Measurements from ENCODE around the gene DLX2. TPM values are rescaled to one million over a fixed set of nuclear protein-coding genes. Genes with fewer than 3 reads are reported as not detected.

Gene DLX2
- total RNA-seq, 1 experiment from 2014 or later: 4.4 TPM

GRCh38 chr2:172081221-172082022 is 21.3 kb downstream of the DLX2 start:
- TF ChIP-seq CTCF (IDR thresholded peaks at IDR 0.05): no peak
- no peak for TF ChIP-seq POLR2AphosphoS5 (IDR thresholded peaks at IDR 0.05; ENCODE audit: low read depth, low read length)
- TF ChIP-seq TCF7L2 (IDR thresholded peaks at IDR 0.05; ENCODE audit: low read depth, low read length): no peak
- no peak for TF ChIP-seq SIN3A (IDR thresholded peaks at IDR 0.05; ENCODE audit: borderline replicate concordance, insufficient read depth, low read depth, low read length)
- no peak for TF ChIP-seq REST (IDR thresholded peaks at IDR 0.05; ENCODE audit: insufficient read depth in 1 of 2, low read depth in 2 of 2, low read length in 1 of 2)
- BruUV-seq (replicated peaks): no TSS peak
- Histone ChIP-seq H3K9me3 (ENCODE audit: control insufficient read depth, insufficient read depth, low read depth, low read length) (no peaks in the 10 kb centered on the region), H3K27me3 (ENCODE audit: control insufficient read depth, insufficient read depth, low read length) (no peaks in the 10 kb centered on the region), H3K4me1 (ENCODE audit: control insufficient read depth, insufficient read depth, low read length) (peaks cover 3% of the 10 kb centered on the region), H3K4me3 (ENCODE audit: low read depth in 2 of 2, low read length in 2 of 2) (no peak overlapping the region), H3K36me3 (ENCODE audit: control insufficient read depth, insufficient read depth, low read length) (no peaks in the 10 kb centered on the region), H3K27ac (ENCODE audit: low read length) (no peak overlapping the region)
- POLR2A ChIA-PET: interaction anchor here (0.6 kb wide), 1 partner anchor 21 kb away, joined by 6 read pairs; no protein-coding TSS in a partner anchor
- CTCF ChIA-PET: no interaction called here
- in situ Hi-C loops (cut with HindIII; ENCODE audit: low pct_unique_long_range_greater_than_20kb, low sequenced_read_pairs): no loop called here
- intact Hi-C loops (cut with micrococcal nuclease; ENCODE audit: unreplicated experiment): no loop called here
- no peak for DNase-seq (ENCODE audit: low read depth, low spot score)
- ATAC-seq: no peak

DNA sequence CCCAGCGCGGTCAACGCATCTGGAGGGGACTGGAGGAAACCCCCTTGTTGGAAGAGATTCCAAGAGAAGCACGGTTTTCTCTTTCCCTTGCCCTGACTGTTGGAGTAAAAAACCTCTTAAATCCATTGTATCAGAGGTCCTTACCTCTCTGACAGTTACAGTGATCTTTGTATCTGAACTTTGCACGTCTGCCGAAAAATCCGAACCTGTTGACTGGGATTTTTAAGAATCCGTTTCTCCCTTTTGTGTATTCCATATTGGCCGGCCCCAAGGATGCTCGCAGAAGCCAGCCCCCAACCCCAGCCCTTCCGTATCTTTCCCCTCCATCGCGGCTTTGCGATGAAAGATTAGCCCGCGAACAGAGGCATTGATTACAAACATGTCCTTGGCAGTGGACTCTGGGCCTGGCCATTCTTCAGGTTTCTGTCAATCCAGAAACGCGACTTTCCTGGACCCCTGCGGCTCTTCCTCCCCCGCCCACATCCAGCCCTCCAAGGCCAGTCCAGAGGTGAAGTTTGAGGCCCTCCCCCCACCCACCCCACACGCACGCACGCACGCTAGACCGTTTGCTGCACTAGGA is 22.0 kb downstream of the DLX2 start:
- BruUV-seq (replicated peaks): no TSS peak
- intact Hi-C loops (cut with micrococcal nuclease; ENCODE audit: unreplicated experiment): no loop called here
- no peaks in the 10 kb centered on the region for H3K36me3 ChIP-seq (ENCODE audit: control insufficient read depth, insufficient read depth, low read length)
- H3K27me3 ChIP-seq (ENCODE audit: control insufficient read depth, insufficient read depth, low read length): no peaks in the 10 kb centered on the region
- POLR2A ChIA-PET: interaction anchor here (0.6 kb wide), 1 partner anchor 21 kb away, joined by 6 read pairs; no protein-coding TSS in a partner anchor
- TF ChIP-seq REST (IDR thresholded peaks at IDR 0.05; ENCODE audit: insufficient read depth in 1 of 2, low read depth in 2 of 2, low read length in 1 of 2): no peak
- TF ChIP-seq POLR2AphosphoS5 (IDR thresholded peaks at IDR 0.05; ENCODE audit: low read depth, low read length): no peak
- TF ChIP-seq TCF7L2 (IDR thresholded peaks at IDR 0.05; ENCODE audit: low read depth, low read length): no peak
- TF ChIP-seq SIN3A (IDR thresholded peaks at IDR 0.05; ENCODE audit: borderline replicate concordance, insufficient read depth, low read depth, low read length): no peak
- TF ChIP-seq CTCF (IDR thresholded peaks at IDR 0.05): no peak
- in situ Hi-C loops (cut with HindIII; ENCODE audit: low pct_unique_long_range_greater_than_20kb, low sequenced_read_pairs): no loop called here
- H3K9me3 ChIP-seq (ENCODE audit: control insufficient read depth, insufficient read depth, low read depth, low read length): no peaks in the 10 kb centered on the region
- H3K4me1 ChIP-seq (ENCODE audit: control insufficient read depth, insufficient read depth, low read length): peaks cover 3% of the 10 kb centered on the region
- no peak for DNase-seq (ENCODE audit: low read depth, low spot score)
- CTCF ChIA-PET: no interaction called here
- H3K27ac ChIP-seq (ENCODE audit: low read length): no peak overlapping the region
- no peak for ATAC-seq
- no peak overlapping the region for H3K4me3 ChIP-seq (ENCODE audit: low read depth in 2 of 2, low read length in 2 of 2)
